Thyroid gland (tissue), 4 donors: ENCODE results near the gene TEN1.

Experiments used
- CTCF ChIP-seq, 6 experiments: fragments of 200-600 bp in 3 of 6; fragments of 450-650 bp in 3 of 6; sonication (generic) in 3 of 6; IDR thresholded peaks; one replicate each; pipeline ENCODE4 v1.5.1; 2016 to 2019; ENCODE audit warnings: antibody characterized with exemption in 6 of 6, mild to moderate bottlenecking in 2 of 6, inconsistent platforms in 1 of 6, moderate library complexity in 1 of 6
- POLR2A ChIP-seq, 2 donors: fragments of 450-650 bp; IDR thresholded peaks; one replicate each; pipeline ENCODE4 v1.6.1; 2017; ENCODE audit warnings: antibody characterized with exemption in 2 of 2, mild to moderate bottlenecking in 2 of 2, moderate library complexity in 1 of 2

GRCh38 chr17:76046064-76046463, 67.0 kb downstream of the TEN1 start:
- TF ChIP-seq CTCF (IDR thresholded peaks at IDR 0.05) = no peak
- TF ChIP-seq POLR2A (IDR thresholded peaks at IDR 0.05) = no peak
